ENCODE data around the gene EXOSC2.

DNA sequence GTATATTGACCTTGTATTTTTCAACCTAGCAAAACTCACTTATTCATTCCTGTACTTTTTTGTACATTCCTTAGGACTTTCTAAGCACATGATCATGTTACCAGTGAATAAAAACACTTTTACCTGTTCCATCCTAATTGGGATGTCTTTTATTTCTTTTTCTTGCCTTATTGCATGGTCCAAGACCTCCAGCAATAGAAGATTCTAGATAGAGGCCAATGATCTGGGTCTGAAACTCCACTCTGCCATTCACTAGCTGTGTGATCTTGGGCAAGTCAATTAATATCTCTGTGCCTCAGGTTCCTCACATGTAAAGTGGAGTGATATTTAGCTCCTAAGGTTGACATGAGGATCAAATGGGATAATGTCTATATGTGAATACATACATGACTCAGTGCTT, 8.5 kb upstream of the EXOSC2 start:
- no peak for TF ChIP-seq ARNT (IDR thresholded peaks at IDR 0.05)
- no peak for TF ChIP-seq ZNF496 (CRISPR knock-in tag; IDR thresholded peaks at IDR 0.05; ENCODE audit: insufficient replicate concordance)
- TF ChIP-seq, protein P1, sequence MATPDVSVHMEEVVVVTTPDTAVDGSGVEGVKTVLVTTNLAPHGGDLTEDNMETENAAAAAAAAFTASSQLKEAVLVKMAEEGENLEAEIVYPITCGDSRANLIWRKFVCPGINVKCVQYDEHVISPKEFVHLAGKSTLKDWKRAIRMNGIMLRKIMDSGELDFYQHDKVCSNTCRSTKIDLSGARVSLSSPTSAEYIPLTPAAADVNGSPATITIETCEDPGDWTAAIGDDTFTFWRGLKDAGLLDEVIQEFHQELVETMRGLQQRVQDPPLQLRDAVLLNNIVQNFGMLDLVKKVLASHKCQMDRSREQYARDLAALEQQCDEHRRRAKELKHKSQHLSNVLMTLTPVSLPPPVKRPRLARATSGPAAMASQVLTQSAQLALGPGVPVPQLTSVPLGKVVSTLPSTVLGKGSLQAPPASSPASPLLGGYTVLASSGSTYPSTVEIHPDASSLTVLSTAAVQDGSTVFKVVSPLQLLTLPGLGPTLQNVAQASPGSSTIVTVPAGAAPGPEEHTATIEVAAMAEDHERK (CRISPR knock-in tag; IDR thresholded peaks at IDR 0.05; ENCODE audit: low read depth) = no peak
- TF ChIP-seq BHLHE40 (IDR thresholded peaks at IDR 0.05; ENCODE audit: low read length) = no peak
- TF ChIP-seq, protein P2, sequence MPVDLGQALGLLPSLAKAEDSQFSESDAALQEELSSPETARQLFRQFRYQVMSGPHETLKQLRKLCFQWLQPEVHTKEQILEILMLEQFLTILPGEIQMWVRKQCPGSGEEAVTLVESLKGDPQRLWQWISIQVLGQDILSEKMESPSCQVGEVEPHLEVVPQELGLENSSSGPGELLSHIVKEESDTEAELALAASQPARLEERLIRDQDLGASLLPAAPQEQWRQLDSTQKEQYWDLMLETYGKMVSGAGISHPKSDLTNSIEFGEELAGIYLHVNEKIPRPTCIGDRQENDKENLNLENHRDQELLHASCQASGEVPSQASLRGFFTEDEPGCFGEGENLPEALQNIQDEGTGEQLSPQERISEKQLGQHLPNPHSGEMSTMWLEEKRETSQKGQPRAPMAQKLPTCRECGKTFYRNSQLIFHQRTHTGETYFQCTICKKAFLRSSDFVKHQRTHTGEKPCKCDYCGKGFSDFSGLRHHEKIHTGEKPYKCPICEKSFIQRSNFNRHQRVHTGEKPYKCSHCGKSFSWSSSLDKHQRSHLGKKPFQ (CRISPR knock-in tag; IDR thresholded peaks at IDR 0.05; ENCODE audit: insufficient replicate concordance) = no peak
- no peak for TF ChIP-seq EED (CRISPR knock-in tag; IDR thresholded peaks at IDR 0.05)
- TF ChIP-seq KDM1A (CRISPR knock-in tag; IDR thresholded peaks at IDR 0.05) = no peak
- no peak for TF ChIP-seq ZNF883 (CRISPR knock-in tag; IDR thresholded peaks at IDR 0.05; ENCODE audit: not compliant biosample characterization)
- no peak for TF ChIP-seq ZNF775 (CRISPR knock-in tag; IDR thresholded peaks at IDR 0.05; ENCODE audit: borderline replicate concordance)
- TF ChIP-seq GABPA (IDR thresholded peaks at IDR 0.05; ENCODE audit: low read depth, low read length) = no peak
- no peak for TF ChIP-seq GABPA (CRISPR knock-in tag; IDR thresholded peaks at IDR 0.05; ENCODE audit: low read depth)
- TF ChIP-seq RBFOX2 (IDR thresholded peaks at IDR 0.05; ENCODE audit: low read depth, low read length) = no peak
